HEK293 (cell line): ENCODE measurements around the gene FOXN3.

Experiments used
- CTCF ChIA-PET: fragments of 350-600 bp; formaldehyde crosslinking; extraction: SDS; loops from one replicate; lab custom pipeline; 2021; ENCODE audit warnings: antibody characterized with exemption; lab: Yijun Ruan, JAX
- POLR2A ChIA-PET: fragments of 300-600 bp; formaldehyde crosslinking; extraction: SDS; loops from one replicate; lab custom pipeline; 2020; ENCODE audit warnings: antibody characterized with exemption, inconsistent platforms; lab: Yijun Ruan, JAX
- H3K27ac ChIP-seq: fragments of 200-500 bp; sonication (Bioruptor generic); 2 replicates; pipeline ENCODE4 v1.5.1; 2014; ENCODE audit warnings: low read depth, low read length, control low read depth, inconsistent platforms; ENCODE audit errors: extremely low read depth
- H3K36me3 ChIP-seq, 2 experiments: fragments of 200-500 bp in 1 of 2; sonication (Bioruptor generic) in 1 of 2; 1 replicate in 1 of 2; 2 replicates in 1 of 2; pipeline ENCODE4 v1.5.1; 2014 to 2017; ENCODE audit warnings: inconsistent platforms in 2 of 2, low read length in 2 of 2; ENCODE audit not compliant: control insufficient read depth in 2 of 2, insufficient read depth in 1 of 2
- H3K4me1 ChIP-seq: fragments of 200-500 bp; sonication (Bioruptor generic); 2 replicates; pipeline ENCODE4 v1.5.1; 2014; ENCODE audit warnings: mild to moderate bottlenecking, low read length, inconsistent platforms; ENCODE audit not compliant: control insufficient read depth, insufficient read depth
- H3K4me3 ChIP-seq: 2 replicates; pipeline ENCODE4 v1.5.1; 2011; ENCODE audit warnings: low read depth, mild to moderate bottlenecking, control low read depth, low read length, moderate library complexity
- H3K9me3 ChIP-seq: fragments of 200-500 bp; sonication (Bioruptor generic); 2 replicates; pipeline ENCODE4 v1.5.1; 2014; ENCODE audit warnings: low read depth, low read length, inconsistent platforms; ENCODE audit not compliant: control insufficient read depth, insufficient read depth
- ATF2 ChIP-seq: fragments of 450-650 bp; formaldehyde crosslinking; IDR thresholded peaks from 2 replicates; pipeline ENCODE4 v1.5.1; 2016; ENCODE audit warnings: missing biosample characterization, missing genetic modification characterization, low read depth
- GLIS1 ChIP-seq: fragments of 450-650 bp; formaldehyde crosslinking; IDR thresholded peaks from 2 replicates; pipeline ENCODE4 v1.5.1; 2016; ENCODE audit warnings: missing biosample characterization, missing genetic modification characterization
- MZF1 ChIP-seq: fragments of 450-650 bp; formaldehyde crosslinking; IDR thresholded peaks from 2 replicates; pipeline ENCODE4 v1.5.1; 2017; ENCODE audit warnings: missing biosample characterization, missing genetic modification characterization, borderline replicate concordance
- PRDM6 ChIP-seq: fragments of 450-650 bp; formaldehyde crosslinking; IDR thresholded peaks from 2 replicates; pipeline ENCODE4 v1.5.1; 2017; ENCODE audit warnings: missing biosample characterization, missing genetic modification characterization
- SP2 ChIP-seq: fragments of 450-650 bp; formaldehyde crosslinking; IDR thresholded peaks from 2 replicates; pipeline ENCODE4 v1.5.1; 2016; ENCODE audit warnings: missing biosample characterization, missing genetic modification characterization
- ZEB2 ChIP-seq: fragments of 450-650 bp; formaldehyde crosslinking; IDR thresholded peaks from 2 replicates; pipeline ENCODE4 v1.5.1; 2016; ENCODE audit warnings: missing biosample characterization, missing genetic modification characterization
- ZNF132 ChIP-seq: fragments of 450-650 bp; formaldehyde crosslinking; IDR thresholded peaks from 2 replicates; pipeline ENCODE4 v1.5.1; 2017; ENCODE audit warnings: missing biosample characterization, missing genetic modification characterization, borderline replicate concordance
- ZNF157 ChIP-seq: fragments of 450-650 bp; formaldehyde crosslinking; IDR thresholded peaks from 2 replicates; pipeline ENCODE4 v1.5.1; 2016; ENCODE audit warnings: missing biosample characterization, missing genetic modification characterization
- ZNF202 ChIP-seq: fragments of 450-650 bp; formaldehyde crosslinking; IDR thresholded peaks from 2 replicates; pipeline ENCODE4 v1.5.1; 2016; ENCODE audit warnings: missing biosample characterization, missing genetic modification characterization, borderline replicate concordance
- ZNF280C ChIP-seq: fragments of 450-650 bp; formaldehyde crosslinking; IDR thresholded peaks from 2 replicates; pipeline ENCODE4 v1.5.1; 2016; ENCODE audit warnings: missing biosample characterization, missing genetic modification characterization
- ZNF350 ChIP-seq: fragments of 450-650 bp; formaldehyde crosslinking; IDR thresholded peaks from 2 replicates; pipeline ENCODE4 v1.5.0; 2017; ENCODE audit warnings: missing biosample characterization, mild to moderate bottlenecking, missing genetic modification characterization
- ZNF398 ChIP-seq: fragments of 450-650 bp; formaldehyde crosslinking; IDR thresholded peaks from 2 replicates; pipeline ENCODE4 v1.5.1; 2017; ENCODE audit warnings: missing biosample characterization, missing genetic modification characterization
- ZNF449 ChIP-seq: fragments of 450-650 bp; formaldehyde crosslinking; IDR thresholded peaks from 2 replicates; pipeline ENCODE4 v1.5.1; 2017; ENCODE audit warnings: missing biosample characterization, mild to moderate bottlenecking, missing genetic modification characterization, moderate library complexity
- ZNF514 ChIP-seq: fragments of 450-650 bp; formaldehyde crosslinking; IDR thresholded peaks from 2 replicates; pipeline ENCODE4 v1.5.1; 2016; ENCODE audit warnings: missing biosample characterization, missing genetic modification characterization
- ZNF548 ChIP-seq: fragments of 450-650 bp; formaldehyde crosslinking; IDR thresholded peaks from 2 replicates; pipeline ENCODE4 v1.5.1; 2016; ENCODE audit warnings: missing biosample characterization, missing genetic modification characterization
- ZNF660 ChIP-seq: fragments of 450-650 bp; IDR thresholded peaks from 2 replicates; pipeline ENCODE4 v1.5.1; 2018; ENCODE audit warnings: missing biosample characterization, mild to moderate bottlenecking, missing genetic modification characterization
- ZNF670 ChIP-seq: fragments of 450-650 bp; formaldehyde crosslinking; IDR thresholded peaks from 2 replicates; pipeline ENCODE4 v1.5.1; 2016; ENCODE audit warnings: missing biosample characterization, missing genetic modification characterization, low read depth
- ZNF768 ChIP-seq: fragments of 450-650 bp; formaldehyde crosslinking; IDR thresholded peaks from 2 replicates; pipeline ENCODE4 v1.5.1; 2018; ENCODE audit warnings: missing biosample characterization, mild to moderate bottlenecking, missing genetic modification characterization

FOXN3 gene

GRCh38 chr14:89315493-89316470 lies 101.3 kb downstream of the FOXN3 start:
- TF ChIP-seq ZNF660 (no peak), ZNF157 (tag by site-specific recombination) (no peak), ZNF548 (tag by site-specific recombination) (no peak), SP2 (tag by site-specific recombination) (no peak), ZNF350 (tag by site-specific recombination) (no peak), ZNF670 (tag by site-specific recombination) (no peak), ZNF449 (tag by site-specific recombination) (no peak), ZEB2 (tag by site-specific recombination) (no peak), ZNF280C (tag by site-specific recombination) (no peak), MZF1 (tag by site-specific recombination) (no peak), ZNF202 (tag by site-specific recombination) (no peak), ZNF132 (no peak)
- no peaks in the 10 kb centered on the region; a peak in 1 of 3 replicates for H3K36me3 ChIP-seq
- no peak overlapping the region for H3K27ac ChIP-seq
- ChIA-PET CTCF (no interaction called here), POLR2A (no interaction called here)
- H3K9me3 ChIP-seq, result no peaks in the 10 kb centered on the region
- no peak overlapping the region for H3K4me3 ChIP-seq
- peaks cover 10% of the 10 kb centered on the region for H3K4me1 ChIP-seq

GRCh38 chr14:89314274-89314673 lies 102.8 kb downstream of the FOXN3 start:
- CTCF ChIA-PET, result interaction anchor here (0.7 to 0.9 kb wide), 2 partner anchors 39 to 137 kb away, joined by 3 read pairs; no protein-coding TSS in a partner anchor
- POLR2A ChIA-PET, result no interaction called here
- TF ChIP-seq ZNF398 (tag by site-specific recombination) (no peak), ATF2 (tag by site-specific recombination) (peak; percentile 38; the same call in 1 of the 2 replicates), ZNF768 (no peak), GLIS1 (tag by site-specific recombination) (no peak), PRDM6 (tag by site-specific recombination) (peak; percentile 48; the same call in 1 of the 2 replicates), ZNF514 (no peak)

More at GRCh38 chr14:89314274-89314673, 102.8 kb downstream of the FOXN3 start:
- H3K4me3 ChIP-seq, result no peak overlapping the region
- no peaks in the 10 kb centered on the region; a peak in 1 of 3 replicates for H3K36me3 ChIP-seq
- peaks cover 6% of the 10 kb centered on the region for H3K4me1 ChIP-seq
- no peak overlapping the region for H3K27ac ChIP-seq
- H3K9me3 ChIP-seq, result no peaks in the 10 kb centered on the region
